ENCODE results near the gene PLPP7.

GRCh38 chr9:131289301-131290035 lies at the start of gene PLPP7:
- TF ChIP-seq POLR2AphosphoS5 (IDR thresholded peaks at IDR 0.05; ENCODE audit: low read depth, low read length), result no peak
- TF ChIP-seq SIN3A (IDR thresholded peaks at IDR 0.05; ENCODE audit: borderline replicate concordance, insufficient read depth, low read length), result no peak
- TF ChIP-seq TAF1 (IDR thresholded peaks at IDR 0.05; ENCODE audit: borderline replicate concordance, insufficient read depth, low read length), result no peak

Measured in PFSK-1 (cell line).